AG08396 (cell line): ENCODE results near the gene NFYA.

Experiments
- DNase-seq: peaks from one replicate; pipeline ENCODE4 v3.0.0; 2012; ENCODE audit warnings: low spot score, mixed read lengths

Gene NFYA

GRCh38 chr6:41119508-41119907 is 46.7 kb downstream of the NFYA start:
- DNase-seq: no peak

- DNase-seq: no peak
Measured at GRCh38 chr6:41120058-41120457, 47.3 kb downstream of the NFYA start.

- no peak for DNase-seq
Measured at GRCh38 chr6:41122373-41122772, 49.6 kb downstream of the NFYA start.

GRCh38 chr6:41122918-41123317 is 50.1 kb downstream of the NFYA start:
- DNase-seq: no peak

- DNase-seq: no peak
Measured at GRCh38 chr6:41125282-41125681, 52.5 kb downstream of the NFYA start.

GRCh38 chr6:41132254-41132653 is 59.5 kb downstream of the NFYA start:
- no peak for DNase-seq

- no peak for DNase-seq
Measured at GRCh38 chr6:41135062-41135832, 62.5 kb downstream of the NFYA start.

- no peak for DNase-seq
Measured at GRCh38 chr6:41136911-41137310, 64.1 kb downstream of the NFYA start.

- no peak for DNase-seq
Measured at GRCh38 chr6:41147917-41148316, 75.1 kb downstream of the NFYA start.
